GM12878 (cell line): ENCODE results near the gene METTL4.

Experiments used
- CTCF ChIP-seq, 3 experiments: IDR thresholded peaks in 2 of 3; conservative IDR thresholded peaks in 1 of 3; 2 replicates each; pipeline ENCODE4 v1.5.1; 2011; ENCODE audit warnings: low read depth in 3 of 3, low read length in 3 of 3, mild to moderate bottlenecking in 3 of 3, control low read depth in 2 of 3, moderate library complexity in 2 of 3, inconsistent platforms in 1 of 3, mixed read lengths in 1 of 3; ENCODE audit not compliant: control insufficient read depth in 2 of 3, insufficient read depth in 1 of 3; ENCODE audit errors: extremely low read depth in 1 of 3
- GABPA ChIP-seq: IDR thresholded peaks from 2 replicates; pipeline ENCODE4 v1.6.1; 2014; ENCODE audit warnings: antibody characterized with exemption, low read depth, mild to moderate bottlenecking, inconsistent platforms
- MAX ChIP-seq: IDR thresholded peaks from 2 replicates; pipeline ENCODE4 v1.6.1; 2012; ENCODE audit warnings: low read depth, low read length, improper control_type of control experiment
- MTA2 ChIP-seq: fragments of 450-650 bp; IDR thresholded peaks from 2 replicates; pipeline ENCODE4 v1.6.1; 2016; ENCODE audit warnings: low read depth, mild to moderate bottlenecking, moderate library complexity
- POLR2A ChIP-seq: IDR thresholded peaks from 2 replicates; pipeline ENCODE4 v1.6.1; 2011; ENCODE audit warnings: low read depth, mild to moderate bottlenecking, low read length
- TAF1 ChIP-seq: IDR thresholded peaks from 2 replicates; pipeline ENCODE4 v1.6.1; 2011; ENCODE audit warnings: mild to moderate bottlenecking, low read depth, low read length, borderline replicate concordance
- TCF7 ChIP-seq: IDR thresholded peaks from 2 replicates; pipeline ENCODE4 v1.6.1; 2014; ENCODE audit warnings: antibody characterized with exemption, borderline replicate concordance

GRCh38 chr18:2536063-2536462 lies 35.2 kb downstream of the METTL4 start:
- TF ChIP-seq MTA2 = no peak
- no peak for TF ChIP-seq GABPA
- TF ChIP-seq TCF7 = no peak
- no peak for TF ChIP-seq POLR2A
- TF ChIP-seq CTCF (IDR thresholded peaks at IDR 0.05 in 2 of 3, conservative IDR thresholded peaks at IDR 0.05 in 1 of 3; ENCODE audit: control insufficient read depth in 2 of 3, extremely low read depth in 1 of 3, insufficient read depth in 1 of 3, low read depth in 3 of 3, low read length in 3 of 3) = no peak
- TF ChIP-seq MAX = no peak
- no peak for TF ChIP-seq TAF1
